ENCODE results near the gene FMN1. TPM values are rescaled to one million over a fixed set of nuclear protein-coding genes. Genes with fewer than 3 reads are reported as not detected.
A peak's percentile ranks its signal among the peaks of the same experiment; 100 is the strongest.

Gene FMN1
- total and polyA plus RNA-seq, 10 of the 15 experiments (the other 5 are each of a cell fraction or from before 2014, with no cell fraction given): 0.05 to 0.16 (median 0.08) TPM; not detected in 4

GRCh38 chr15:32956006-32956405, 238.5 kb downstream of the FMN1 start (continued):
- TF ChIP-seq SMC3 (IDR thresholded peaks at IDR 0.05; ENCODE audit: borderline replicate concordance, low read length): peak; percentile 67; the same call in 1 of the 2 replicates
- peak; percentile 65 for TF ChIP-seq RAD21 (IDR thresholded peaks at IDR 0.05; ENCODE audit: insufficient read depth, low read depth, low read length)

GRCh38 chr15:32953533-32953910, 241.0 kb downstream of the FMN1 start:
- intact Hi-C loops (cut with micrococcal nuclease; ENCODE audit: unreplicated experiment): no loop called here
- H3K9me3 ChIP-seq (replicated peaks; ENCODE audit: control insufficient read depth, insufficient read depth, low read length): no peaks in the 10 kb centered on the region
- BruUV-seq (replicated peaks): no TSS peak
- ChIA-PET CTCF (interaction anchor here (1.1 to 8.1 kb wide), 5 partner anchors 17 to 291 kb away, joined by 3 to 119 read pairs (median 12); no protein-coding TSS in a partner anchor), POLR2A (interaction anchor here (1.0 kb wide), 1 partner anchor 109 kb away, joined by 3 read pairs; no protein-coding TSS in a partner anchor), RAD21 (ENCODE audit: unreplicated experiment) (interaction anchor here (2.3 to 2.9 kb wide), 2 partner anchors 54 to 110 kb away, joined by 8 to 9 read pairs; no protein-coding TSS in a partner anchor), SMC1A (ENCODE audit: uncharacterized antibody, unreplicated experiment) (interaction anchor here (1.0 to 2.4 kb wide), 6 partner anchors 8 to 298 kb away, joined by 3 to 11 read pairs (median 4); no protein-coding TSS in a partner anchor)
- H3K27ac ChIP-seq (ENCODE audit: control insufficient read depth, insufficient read depth): no peak overlapping the region
- ATAC-seq (no peak), DNase-seq (ENCODE audit: low read depth, low spot score) (no peak), FAIRE-seq (no peak)
- H3K4me3 ChIP-seq: no peak overlapping the region
- TF ChIP-seq KLF5 (IDR thresholded peaks at IDR 0.05; ENCODE audit: partially characterized antibody) (no peak), FOXM1 (IDR thresholded peaks at IDR 0.05; ENCODE audit: low read depth, low read length) (no peak), GABPA (IDR thresholded peaks at IDR 0.05; ENCODE audit: low read depth) (no peak), CBFB (IDR thresholded peaks at IDR 0.05; ENCODE audit: low read depth) (no peak), ZNF207 (IDR thresholded peaks at IDR 0.05; ENCODE audit: borderline replicate concordance) (no peak)
- H3K4me2 ChIP-seq (ENCODE audit: control insufficient read depth, insufficient read depth): no peak overlapping the region
- H3K79me2 ChIP-seq (ENCODE audit: control insufficient read depth, insufficient read depth, low read length): no peaks in the 10 kb centered on the region
- no peak overlapping the region for H2AFZ ChIP-seq (ENCODE audit: control insufficient read depth, low read depth, low read length)
- H3K36me3 ChIP-seq (ENCODE audit: control insufficient read depth in 2 of 2, insufficient read depth in 2 of 2, low read length in 1 of 2): no peaks in the 10 kb centered on the region
- no peaks in the 10 kb centered on the region for H4K20me1 ChIP-seq (ENCODE audit: control insufficient read depth, insufficient read depth)
- 43% methylated on average over 7 of the region's 7 CpGs for WGBS (ENCODE audit: insufficient coverage, insufficient replicate concordance, low lambda C conversion rate, missing lambda C conversion rate)
- H3K9ac ChIP-seq (ENCODE audit: control insufficient read depth, insufficient read depth, low read length): no peak overlapping the region
- no peaks in the 10 kb centered on the region for H3K4me1 ChIP-seq (ENCODE audit: control insufficient read depth, insufficient read depth, low read length)
- in situ Hi-C loops (cut with MboI): loop anchor here (10.0 kb wide), 1 partner anchor 289 kb away; no protein-coding TSS in a partner anchor
- no peaks in the 10 kb centered on the region for H3K27me3 ChIP-seq (replicated peaks in 1 of 2; ENCODE audit: control insufficient read depth in 2 of 2, insufficient read depth in 2 of 2, low read length in 1 of 2)

Data from GM12878 (cell line).